ENCODE results near the gene MLST8.
A peak's percentile ranks its signal among the peaks of the same experiment; 100 is the strongest.
"Not testable (repeated sequence)": the region's sequence is repeated elsewhere in the genome, so short reads cannot be mapped to it uniquely, and the experiment has no call there.

The MLST8 gene

GRCh38 chr16:2233872-2234812 lies 28.9 kb downstream of the MLST8 start:
- peak; percentile 80 to 97 (median 88) for DNase-seq

GRCh38 chr16:2234813-2235170 lies 29.5 kb downstream of the MLST8 start:
- DNase-seq, result no peak

GRCh38 chr16:2235234-2235651 lies 30.0 kb downstream of the MLST8 start:
- DNase-seq, result no peak

GRCh38 chr16:2235695-2236336 lies 30.6 kb downstream of the MLST8 start:
- peak in 1 of 3 experiments; percentile 21 for DNase-seq

GRCh38 chr16:2236337-2237101 lies 31.3 kb downstream of the MLST8 start, which contains the start of gene DNASE1L2:
DNASE1L2 (plus strand) TSS chr16:2236444; CDS start chr16:2236817, 373 bp downstream.
- no peak for DNase-seq

- no peak for DNase-seq
Measured at GRCh38 chr16:2237102-2237482, 31.8 kb downstream of the MLST8 start.

- DNase-seq, result no peak
Measured at GRCh38 chr16:2237493-2238149, 32.4 kb downstream of the MLST8 start.

GRCh38 chr16:2238150-2238837 lies 33.0 kb downstream of the MLST8 start:
- DNase-seq, result no peak

- peak in 1 of 3 experiments; percentile 69 for DNase-seq
Measured at GRCh38 chr16:2238838-2239675, 33.8 kb downstream of the MLST8 start.

GRCh38 chr16:2240331-2240730 lies 35.1 kb downstream of the MLST8 start:
- DNase-seq, result not testable (repeated sequence)

GRCh38 chr16:2242598-2242997 lies 37.3 kb downstream of the MLST8 start:
- no peak for DNase-seq

- no peak for DNase-seq
Measured at GRCh38 chr16:2243031-2243528, 37.8 kb downstream of the MLST8 start.

- DNase-seq, result no peak
Measured at GRCh38 chr16:2243781-2244180, 38.5 kb downstream of the MLST8 start.

GRCh38 chr16:2244301-2244700 lies 39.0 kb downstream of the MLST8 start:
- peak in 1 of 3 experiments; percentile 29 for DNase-seq

- DNase-seq, result no peak
Measured at GRCh38 chr16:2244926-2245795, 39.9 kb downstream of the MLST8 start.

- no peak for DNase-seq
Measured at GRCh38 chr16:2246301-2246885, 41.1 kb downstream of the MLST8 start.

- DNase-seq, result peak in 1 of 3 experiments; percentile 72
Measured at GRCh38 chr16:2250652-2251295, 45.5 kb downstream of the MLST8 start.

- DNase-seq, result peak; percentile 92 to 98 (median 95)
Measured at GRCh38 chr16:2251296-2252111, 46.2 kb downstream of the MLST8 start, which contains the start of gene ECI1. ECI1 (minus strand) TSS chr16:2251587; CDS start chr16:2251566, 21 bp downstream.

Measured in NCI-H1417 (cell line).